H1 (cell line): ENCODE results near the gene SH3RF3. TPM values are rescaled to one million over a fixed set of nuclear protein-coding genes. Genes with fewer than 3 reads are reported as not detected.

Experiments
- GABPA ChIP-seq: IDR thresholded peaks from 2 replicates; pipeline ENCODE4 v1.6.1; 2011; ENCODE audit warnings: mild to moderate bottlenecking, low read length, moderate library complexity, borderline replicate concordance; ENCODE audit not compliant: insufficient read depth
- RAD21 ChIP-seq, 2 experiments: IDR thresholded peaks in 1 of 2; conservative IDR thresholded peaks in 1 of 2; 2 replicates each; pipeline ENCODE4 v1.6.1; 2011; ENCODE audit warnings: low read depth in 2 of 2, low read length in 2 of 2, improper control_type of control experiment in 1 of 2, inconsistent platforms in 1 of 2, mild to moderate bottlenecking in 1 of 2, moderate library complexity in 1 of 2
- YY1 ChIP-seq: IDR thresholded peaks from 2 replicates; pipeline ENCODE4 v1.6.1; 2011; ENCODE audit warnings: low read depth, mild to moderate bottlenecking, low read length
- polyA plus RNA-seq, 7 experiments: library from polyadenylated mRNA; depleted of rRNA in 3 of 7; stranded (reverse) in 5 of 7; unstranded in 2 of 7; fragments of >200 nt in 5 of 7; fragments of 200-250 nt in 2 of 7; gene quantifications; 1 replicate in 5 of 7; 2 replicates in 1 of 7; 4 replicates in 1 of 7; pipeline versions ENCODE4 v1.2.1 to v1.2.3, GENCODE V29; 2011 to 2013; ENCODE audit warnings: missing spikeins in 2 of 7, mixed read lengths in 2 of 7
- total RNA-seq: library from RNA; stranded (reverse); fragmentation: NEBNext Ultra II Directional; extraction: Animal tissue kit (Norgen Biotek cat#: 25700); gene quantifications from 2 replicates; pipeline ENCODE4 v1.2.1, GENCODE V29; 2021
- TF ChIP-seq, protein P1 (sequence below): IDR thresholded peaks from 2 replicates; pipeline ENCODE4 v1.6.1; 2012; ENCODE audit warnings: inconsistent platforms

Gene SH3RF3
- total and polyA plus RNA-seq, 2 of the 8 experiments (the other 6 are each of a cell fraction or from before 2014, with no cell fraction given), result 0.11 to 0.65 TPM

DNA sequence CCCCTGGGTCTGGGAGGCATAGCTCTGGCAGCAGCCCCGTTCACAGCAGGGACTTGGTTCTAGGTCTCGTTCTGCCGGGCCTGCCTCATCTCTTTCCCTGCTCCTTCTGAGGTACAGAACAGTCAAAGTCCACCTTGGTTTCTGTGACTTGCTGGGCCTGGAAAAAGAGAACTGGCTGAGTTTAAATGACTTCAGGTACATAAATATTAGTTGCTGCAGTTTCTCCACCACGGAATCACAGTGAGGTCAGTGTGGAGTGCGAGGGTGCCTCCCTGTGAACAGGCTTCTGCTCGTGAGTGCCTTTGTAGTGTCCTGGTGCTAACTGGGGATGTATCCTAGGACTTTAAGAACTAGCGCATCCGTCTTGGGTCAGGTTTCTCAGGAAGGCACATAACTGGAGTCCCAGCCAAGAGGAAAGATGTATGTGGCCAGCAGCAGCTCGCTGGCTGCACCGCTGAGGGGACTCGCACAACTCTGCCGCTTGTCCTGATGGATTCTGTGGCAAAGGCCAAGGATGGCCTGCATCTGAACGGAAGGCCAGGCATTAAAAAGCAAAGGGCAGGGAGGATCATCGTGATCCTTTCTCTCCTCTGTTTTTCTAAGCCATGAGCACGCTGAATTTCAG, 188.6 kb downstream of the SH3RF3 start (continued):
- TF ChIP-seq, protein P1, sequence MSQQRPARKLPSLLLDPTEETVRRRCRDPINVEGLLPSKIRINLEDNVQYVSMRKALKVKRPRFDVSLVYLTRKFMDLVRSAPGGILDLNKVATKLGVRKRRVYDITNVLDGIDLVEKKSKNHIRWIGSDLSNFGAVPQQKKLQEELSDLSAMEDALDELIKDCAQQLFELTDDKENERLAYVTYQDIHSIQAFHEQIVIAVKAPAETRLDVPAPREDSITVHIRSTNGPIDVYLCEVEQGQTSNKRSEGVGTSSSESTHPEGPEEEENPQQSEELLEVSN, result no peak
- TF ChIP-seq YY1 (no peak), RAD21 (IDR thresholded peaks at IDR 0.05 in 1 of 2, conservative IDR thresholded peaks at IDR 0.05 in 1 of 2; ENCODE audit: low read depth in 2 of 2, low read length in 2 of 2) (no peak), GABPA (no peak)
